KOPT-K1 (cell line): ENCODE data around the gene AIP.

ENCODE experiments used
- H3K27ac ChIP-seq: fragments of 200-600 bp; sonication (generic); 2 replicates; pipeline ENCODE4 v1.5.1; 2016; ENCODE audit warnings: antibody characterized with exemption, mild to moderate bottlenecking, low read depth, low read length; ENCODE audit not compliant: poor library complexity, severe bottlenecking
- H3K36me3 ChIP-seq: fragments of 200-600 bp; sonication (generic); 2 replicates; pipeline ENCODE4 v1.5.1; 2017; ENCODE audit warnings: antibody characterized with exemption, mild to moderate bottlenecking, low read length, moderate library complexity; ENCODE audit not compliant: insufficient read depth
- H3K9me3 ChIP-seq: fragments of 200-600 bp; sonication (generic); 2 replicates; pipeline ENCODE4 v1.5.1; 2017; ENCODE audit warnings: antibody characterized with exemption, low read length, mild to moderate bottlenecking; ENCODE audit not compliant: insufficient read depth, poor library complexity, severe bottlenecking

Gene AIP

GRCh38 chr11:67441098-67441563 is 41.7 kb upstream of the AIP start:
- Histone ChIP-seq H3K9me3 (no peaks in the 10 kb centered on the region), H3K36me3 (peaks cover 3% of the 10 kb centered on the region), H3K27ac (peak overlapping the region; percentile 100)

- no peak overlapping the region for H3K27ac ChIP-seq
Observed at GRCh38 chr11:67441731-67442351, 41.0 kb upstream of the AIP start.

GRCh38 chr11:67442504-67443404 is 40.1 kb upstream of the AIP start:
- Histone ChIP-seq H3K36me3 (no peaks in the 10 kb centered on the region), H3K9me3 (no peaks in the 10 kb centered on the region), H3K27ac (peak overlapping the region; percentile 71)

More at GRCh38 chr11:67441731-67442351, 41.0 kb upstream of the AIP start:
- H3K36me3 ChIP-seq, result no peaks in the 10 kb centered on the region
- H3K9me3 ChIP-seq, result no peaks in the 10 kb centered on the region

- Histone ChIP-seq H3K27ac (peak overlapping the region; percentile 71), H3K36me3 (no peaks in the 10 kb centered on the region), H3K9me3 (no peaks in the 10 kb centered on the region)
Observed at GRCh38 chr11:67445515-67445914, 37.3 kb upstream of the AIP start.

- Histone ChIP-seq H3K36me3 (no peaks in the 10 kb centered on the region), H3K9me3 (no peaks in the 10 kb centered on the region), H3K27ac (no peak overlapping the region)
Observed at GRCh38 chr11:67448220-67448609, 34.6 kb upstream of the AIP start.

- no peak overlapping the region for H3K27ac ChIP-seq
- H3K36me3 ChIP-seq, result no peaks in the 10 kb centered on the region
- H3K9me3 ChIP-seq, result no peaks in the 10 kb centered on the region
Observed at GRCh38 chr11:67449116-67449844, 33.5 kb upstream of the AIP start.

GRCh38 chr11:67450796-67451657 is 31.8 kb upstream of the AIP start:
- H3K9me3 ChIP-seq, result no peaks in the 10 kb centered on the region
- no peak overlapping the region for H3K27ac ChIP-seq
- H3K36me3 ChIP-seq, result no peaks in the 10 kb centered on the region

- no peaks in the 10 kb centered on the region for H3K36me3 ChIP-seq
- no peaks in the 10 kb centered on the region for H3K9me3 ChIP-seq
- no peak overlapping the region for H3K27ac ChIP-seq
Observed at GRCh38 chr11:67451658-67451976, 31.2 kb upstream of the AIP start.

GRCh38 chr11:67452141-67452952 is 30.5 kb upstream of the AIP start, which contains the start of gene GPR152:
Gene GPR152 (minus strand): TSS chr11:67452729. CDS start chr11:67452724, 5 bp downstream.
- H3K36me3 ChIP-seq, result no peaks in the 10 kb centered on the region
- H3K27ac ChIP-seq, result no peak within 1 kb of the TSS
- no peaks in the 10 kb centered on the region for H3K9me3 ChIP-seq

- H3K36me3 ChIP-seq, result no peaks in the 10 kb centered on the region
- no peak overlapping the region for H3K27ac ChIP-seq
- H3K9me3 ChIP-seq, result no peaks in the 10 kb centered on the region
Observed at GRCh38 chr11:67453816-67454732, 28.8 kb upstream of the AIP start.

GRCh38 chr11:67455054-67455453 is 27.8 kb upstream of the AIP start, which contains the start of gene CABP4:
Gene CABP4 (plus strand): TSS chr11:67455354. CDS start chr11:67455424, 70 bp downstream.
- Histone ChIP-seq H3K9me3 (no peaks in the 10 kb centered on the region), H3K36me3 (no peaks in the 10 kb centered on the region), H3K27ac (no peak within 1 kb of the TSS)

- H3K9me3 ChIP-seq, result no peaks in the 10 kb centered on the region
- H3K27ac ChIP-seq, result no peak overlapping the region
- H3K36me3 ChIP-seq, result no peaks in the 10 kb centered on the region
Observed at GRCh38 chr11:67456068-67456705, 26.6 kb upstream of the AIP start.
